ENCODE measurements around the gene ALLC.

GRCh38 chr2:3631851-3632659 lies 25.9 kb upstream of the ALLC start:
- TF ChIP-seq POLR2AphosphoS5 (IDR thresholded peaks at IDR 0.05) = no peak
- TF ChIP-seq POLR2A (IDR thresholded peaks at IDR 0.05) = no peak
